GM21423 (cell line): Measurements from ENCODE around the gene GRM7.

Experiments used
- ATAC-seq: cut with Tn5 transposase; IDR thresholded peaks from one replicate; pipeline ENCODE4 v1.9.1; 2021; ENCODE audit warnings: mild to moderate bottlenecking, moderate library complexity; ENCODE audit not compliant: unreplicated experiment

The GRM7 gene

GRCh38 chr3:7632305-7632704, 771.4 kb downstream of the GRM7 start:
- no peak for ATAC-seq

- no peak for ATAC-seq
These were observed 776.8 kb downstream of the GRM7 start for GRCh38 chr3:7637694-7638093.

DNA sequence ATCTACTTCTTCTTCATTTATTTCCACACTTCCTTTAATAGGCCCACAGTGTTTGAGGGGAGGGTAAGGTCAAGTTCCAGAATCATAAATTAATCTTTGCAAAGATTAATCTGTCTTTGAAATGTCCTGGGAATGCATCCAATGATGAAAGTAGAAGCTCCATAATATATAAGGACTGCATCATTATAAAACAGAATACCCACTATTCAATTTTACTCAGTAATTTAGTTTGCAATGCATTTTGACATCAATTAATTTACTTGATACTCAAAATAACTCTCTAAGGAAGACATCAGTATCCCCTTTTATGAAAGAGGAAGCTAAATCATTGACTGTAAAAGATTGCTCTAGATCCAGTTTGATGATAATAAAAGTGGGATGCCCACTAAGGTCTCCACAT, 777.2 kb downstream of the GRM7 start:
- no peak for ATAC-seq

- ATAC-seq: no peak
These were observed 779.9 kb downstream of the GRM7 start for GRCh38 chr3:7640787-7641186.

DNA sequence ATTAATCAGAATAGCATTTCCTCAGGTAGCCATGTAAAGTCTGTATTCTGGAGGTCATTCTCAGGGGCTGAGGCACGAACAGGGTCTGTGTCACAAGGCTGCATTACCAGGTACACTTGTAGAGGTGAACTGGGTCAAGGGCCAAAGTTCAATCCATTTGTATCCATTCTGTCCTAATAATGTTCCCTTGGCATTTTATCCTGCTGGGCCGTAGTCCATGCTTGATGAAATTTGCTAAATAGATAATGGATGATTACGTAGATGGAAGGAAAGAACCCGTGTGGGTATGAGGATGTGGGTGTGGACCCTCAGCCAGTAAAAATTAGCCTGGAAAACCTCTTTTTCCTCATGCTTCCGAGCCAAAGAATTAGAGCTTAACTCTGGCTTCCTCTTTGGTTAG, 785.9 kb downstream of the GRM7 start:
- ATAC-seq: no peak

- no peak for ATAC-seq
These were observed 789.6 kb downstream of the GRM7 start for GRCh38 chr3:7650466-7650865.

GRCh38 chr3:7651274-7651673, 790.4 kb downstream of the GRM7 start:
- ATAC-seq: no peak

GRCh38 chr3:7657214-7658112, 796.5 kb downstream of the GRM7 start:
- no peak for ATAC-seq

- ATAC-seq: no peak
These were observed 797.4 kb downstream of the GRM7 start for GRCh38 chr3:7658294-7658693.

- ATAC-seq: no peak
These were observed 798.2 kb downstream of the GRM7 start for GRCh38 chr3:7659079-7659478.

- ATAC-seq: no peak
These were observed 802.9 kb downstream of the GRM7 start for GRCh38 chr3:7663771-7664170.

DNA sequence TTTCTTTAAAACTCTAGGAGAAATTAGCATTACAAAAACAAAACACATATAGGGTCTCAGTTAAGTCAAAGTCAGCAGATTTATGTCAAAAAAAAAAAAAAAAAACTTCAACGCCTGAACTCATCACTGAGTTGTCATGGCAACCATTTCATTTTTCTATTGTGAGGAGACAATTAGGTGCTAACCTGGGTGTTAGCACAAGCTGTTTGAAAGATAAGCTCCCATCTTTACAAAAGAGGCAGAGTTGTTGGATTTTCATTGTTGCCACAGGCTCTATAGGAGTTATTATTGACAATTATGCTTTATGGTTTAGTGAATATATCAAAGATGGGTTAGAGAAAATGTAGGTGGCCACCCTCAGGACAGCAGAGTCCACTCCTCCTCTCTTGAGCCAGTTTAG, 806.9 kb downstream of the GRM7 start:
- no peak for ATAC-seq

GRCh38 chr3:7669641-7670040, 808.7 kb downstream of the GRM7 start:
- ATAC-seq: no peak

- no peak for ATAC-seq
These were observed 817.6 kb downstream of the GRM7 start for GRCh38 chr3:7678521-7678920.

DNA sequence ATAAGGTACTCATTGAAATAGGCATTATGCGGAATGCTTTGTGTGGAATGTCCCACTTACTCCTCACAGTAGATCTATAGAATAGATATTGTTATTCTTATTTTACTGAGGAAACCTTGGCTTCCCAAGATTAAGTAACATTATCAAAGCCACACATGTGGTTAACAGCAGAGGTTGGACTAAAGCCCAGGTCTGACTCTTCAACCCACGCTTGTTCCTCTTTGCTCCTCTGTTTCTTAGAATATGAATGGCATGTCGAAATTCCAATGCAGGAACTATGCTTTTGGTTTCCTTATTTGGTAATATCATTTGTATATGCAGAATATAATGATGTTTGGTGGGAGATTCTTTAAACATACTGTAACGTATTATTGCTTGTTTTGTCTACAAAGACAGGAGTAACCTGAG, 821.9 kb downstream of the GRM7 start:
- ATAC-seq: no peak

- ATAC-seq: no peak
These were observed 822.5 kb downstream of the GRM7 start for GRCh38 chr3:7683426-7683825.

- ATAC-seq: no peak
These were observed 823.3 kb downstream of the GRM7 start for GRCh38 chr3:7684182-7684715.

- ATAC-seq: no peak
These were observed 826.7 kb downstream of the GRM7 start for GRCh38 chr3:7687428-7688147.

- ATAC-seq: no peak
These were observed 832.0 kb downstream of the GRM7 start for GRCh38 chr3:7692866-7693265.

DNA sequence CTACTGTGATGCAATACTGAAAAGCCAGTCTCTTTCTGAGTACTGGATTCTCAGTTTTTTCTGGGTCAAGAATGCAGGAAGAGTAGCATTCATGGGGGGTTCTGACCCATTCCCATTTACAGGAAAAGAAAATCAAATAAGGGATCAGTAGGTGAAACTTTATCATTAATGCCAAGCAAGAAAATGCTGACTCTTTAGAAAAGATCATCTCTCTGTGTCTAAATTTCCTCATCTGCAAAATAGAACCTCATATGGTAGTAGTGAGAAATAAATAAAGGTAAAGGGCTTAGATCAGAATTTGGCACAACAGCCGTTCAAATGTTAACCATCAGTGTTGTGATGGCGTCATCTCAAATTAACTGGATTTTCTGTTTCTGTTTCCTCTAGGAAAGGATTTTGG, 833.1 kb downstream of the GRM7 start:
- no peak for ATAC-seq

GRCh38 chr3:7695049-7695448, 834.1 kb downstream of the GRM7 start:
- no peak for ATAC-seq

GRCh38 chr3:7696320-7696719, 835.4 kb downstream of the GRM7 start:
- ATAC-seq: no peak
